IMR-90 (cell line): ENCODE measurements around the gene RND1.

Experiments
- MAZ ChIP-seq: IDR thresholded peaks from 2 replicates; pipeline ENCODE4 v1.6.1; 2012; ENCODE audit warnings: low read depth, mild to moderate bottlenecking, low read length, improper control_type of control experiment, moderate library complexity, borderline replicate concordance
- POLR2A ChIP-seq: IDR thresholded peaks from 2 replicates; pipeline ENCODE4 v1.6.1; 2012; ENCODE audit warnings: mild to moderate bottlenecking, low read depth, low read length
- RCOR1 ChIP-seq: IDR thresholded peaks from 2 replicates; pipeline ENCODE4 v1.6.1; 2012; ENCODE audit warnings: mild to moderate bottlenecking, low read length, improper control_type of control experiment; ENCODE audit not compliant: insufficient replicate concordance
- RFX5 ChIP-seq: IDR thresholded peaks from 2 replicates; pipeline ENCODE4 v1.8.0; 2012; ENCODE audit warnings: low read depth, mild to moderate bottlenecking, low read length, moderate library complexity
- TF ChIP-seq, protein P1 (sequence below): conservative IDR thresholded peaks from 2 replicates; pipeline ENCODE4 v1.5.1; 2012; ENCODE audit warnings: mild to moderate bottlenecking, low read depth, low read length, improper control_type of control experiment
- TF ChIP-seq, protein P2 (sequence below): fragments of 150-350 bp; IDR thresholded peaks from 2 replicates; pipeline ENCODE4 v1.6.1; 2017; ENCODE audit warnings: mild to moderate bottlenecking, antibody characterized with exemption, low read length, low read depth
- TF ChIP-seq, protein P3 (sequence below): fragments of 150-350 bp; IDR thresholded peaks from 2 replicates; pipeline ENCODE4 v1.6.1; 2016; ENCODE audit warnings: low read depth, mild to moderate bottlenecking, low read length, moderate library complexity, borderline replicate concordance

DNA sequence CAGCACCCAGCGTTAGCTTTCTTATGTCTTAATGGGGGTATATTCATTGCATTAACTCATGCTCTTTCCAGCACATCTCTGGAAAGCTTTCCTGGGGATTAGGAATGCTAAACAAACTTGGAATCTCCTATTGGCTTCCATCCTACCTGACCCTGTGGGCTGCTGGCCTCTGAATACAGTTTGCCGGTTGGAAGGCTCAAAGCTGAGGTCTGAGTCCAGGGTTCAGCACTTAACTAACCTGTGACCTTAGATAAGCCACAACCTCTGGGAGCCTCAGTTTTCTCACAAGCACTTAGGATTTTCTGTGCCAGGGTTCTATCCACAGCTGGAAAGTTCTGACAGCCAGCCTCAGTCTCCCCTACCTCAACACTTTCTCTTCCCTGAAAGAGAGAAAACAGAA is 12.9 kb upstream of the RND1 start:
- TF ChIP-seq, protein P1, sequence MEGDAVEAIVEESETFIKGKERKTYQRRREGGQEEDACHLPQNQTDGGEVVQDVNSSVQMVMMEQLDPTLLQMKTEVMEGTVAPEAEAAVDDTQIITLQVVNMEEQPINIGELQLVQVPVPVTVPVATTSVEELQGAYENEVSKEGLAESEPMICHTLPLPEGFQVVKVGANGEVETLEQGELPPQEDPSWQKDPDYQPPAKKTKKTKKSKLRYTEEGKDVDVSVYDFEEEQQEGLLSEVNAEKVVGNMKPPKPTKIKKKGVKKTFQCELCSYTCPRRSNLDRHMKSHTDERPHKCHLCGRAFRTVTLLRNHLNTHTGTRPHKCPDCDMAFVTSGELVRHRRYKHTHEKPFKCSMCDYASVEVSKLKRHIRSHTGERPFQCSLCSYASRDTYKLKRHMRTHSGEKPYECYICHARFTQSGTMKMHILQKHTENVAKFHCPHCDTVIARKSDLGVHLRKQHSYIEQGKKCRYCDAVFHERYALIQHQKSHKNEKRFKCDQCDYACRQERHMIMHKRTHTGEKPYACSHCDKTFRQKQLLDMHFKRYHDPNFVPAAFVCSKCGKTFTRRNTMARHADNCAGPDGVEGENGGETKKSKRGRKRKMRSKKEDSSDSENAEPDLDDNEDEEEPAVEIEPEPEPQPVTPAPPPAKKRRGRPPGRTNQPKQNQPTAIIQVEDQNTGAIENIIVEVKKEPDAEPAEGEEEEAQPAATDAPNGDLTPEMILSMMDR: no peak
- TF ChIP-seq POLR2A (no peak), RFX5 (no peak), RCOR1 (no peak), MAZ (no peak)
- TF ChIP-seq, protein P2, sequence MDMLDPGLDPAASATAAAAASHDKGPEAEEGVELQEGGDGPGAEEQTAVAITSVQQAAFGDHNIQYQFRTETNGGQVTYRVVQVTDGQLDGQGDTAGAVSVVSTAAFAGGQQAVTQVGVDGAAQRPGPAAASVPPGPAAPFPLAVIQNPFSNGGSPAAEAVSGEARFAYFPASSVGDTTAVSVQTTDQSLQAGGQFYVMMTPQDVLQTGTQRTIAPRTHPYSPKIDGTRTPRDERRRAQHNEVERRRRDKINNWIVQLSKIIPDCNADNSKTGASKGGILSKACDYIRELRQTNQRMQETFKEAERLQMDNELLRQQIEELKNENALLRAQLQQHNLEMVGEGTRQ: no peak
- TF ChIP-seq, protein P3, sequence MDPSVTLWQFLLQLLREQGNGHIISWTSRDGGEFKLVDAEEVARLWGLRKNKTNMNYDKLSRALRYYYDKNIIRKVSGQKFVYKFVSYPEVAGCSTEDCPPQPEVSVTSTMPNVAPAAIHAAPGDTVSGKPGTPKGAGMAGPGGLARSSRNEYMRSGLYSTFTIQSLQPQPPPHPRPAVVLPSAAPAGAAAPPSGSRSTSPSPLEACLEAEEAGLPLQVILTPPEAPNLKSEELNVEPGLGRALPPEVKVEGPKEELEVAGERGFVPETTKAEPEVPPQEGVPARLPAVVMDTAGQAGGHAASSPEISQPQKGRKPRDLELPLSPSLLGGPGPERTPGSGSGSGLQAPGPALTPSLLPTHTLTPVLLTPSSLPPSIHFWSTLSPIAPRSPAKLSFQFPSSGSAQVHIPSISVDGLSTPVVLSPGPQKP: no peak
